ENCODE data around the gene CDH12. TPM values are rescaled to one million over a fixed set of nuclear protein-coding genes. Genes with fewer than 3 reads are reported as not detected.

CDH12 gene
- polyA plus RNA-seq, 1 experiment: not detected

DNA sequence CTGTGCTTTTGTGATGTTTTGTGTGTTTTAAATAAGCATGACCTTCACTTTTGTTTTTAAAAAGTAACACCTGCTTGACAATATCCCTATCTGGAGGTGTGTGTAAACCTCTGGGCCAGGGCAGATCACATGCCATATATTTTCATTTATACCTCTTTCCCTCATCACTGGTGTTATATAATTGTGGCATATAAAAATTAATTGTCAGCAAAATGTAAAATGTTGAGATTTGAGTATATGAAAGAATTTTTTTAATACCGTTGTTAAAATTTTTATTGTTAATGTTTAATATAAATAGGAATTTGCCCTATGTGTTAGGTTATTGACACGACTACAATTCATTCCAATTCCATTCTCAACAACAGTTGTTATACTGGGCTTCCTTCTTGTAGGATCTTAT, 6.5 kb downstream of the CDH12 start:
- no peak for DNase-seq (ENCODE audit: low read depth, low spot score)
- CTCF ChIA-PET: no interaction called here
- TF ChIP-seq, protein P1, sequence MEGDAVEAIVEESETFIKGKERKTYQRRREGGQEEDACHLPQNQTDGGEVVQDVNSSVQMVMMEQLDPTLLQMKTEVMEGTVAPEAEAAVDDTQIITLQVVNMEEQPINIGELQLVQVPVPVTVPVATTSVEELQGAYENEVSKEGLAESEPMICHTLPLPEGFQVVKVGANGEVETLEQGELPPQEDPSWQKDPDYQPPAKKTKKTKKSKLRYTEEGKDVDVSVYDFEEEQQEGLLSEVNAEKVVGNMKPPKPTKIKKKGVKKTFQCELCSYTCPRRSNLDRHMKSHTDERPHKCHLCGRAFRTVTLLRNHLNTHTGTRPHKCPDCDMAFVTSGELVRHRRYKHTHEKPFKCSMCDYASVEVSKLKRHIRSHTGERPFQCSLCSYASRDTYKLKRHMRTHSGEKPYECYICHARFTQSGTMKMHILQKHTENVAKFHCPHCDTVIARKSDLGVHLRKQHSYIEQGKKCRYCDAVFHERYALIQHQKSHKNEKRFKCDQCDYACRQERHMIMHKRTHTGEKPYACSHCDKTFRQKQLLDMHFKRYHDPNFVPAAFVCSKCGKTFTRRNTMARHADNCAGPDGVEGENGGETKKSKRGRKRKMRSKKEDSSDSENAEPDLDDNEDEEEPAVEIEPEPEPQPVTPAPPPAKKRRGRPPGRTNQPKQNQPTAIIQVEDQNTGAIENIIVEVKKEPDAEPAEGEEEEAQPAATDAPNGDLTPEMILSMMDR (IDR thresholded peaks at IDR 0.05; ENCODE audit: low read depth, low read length): no peak
- H3K4me3 ChIP-seq (ENCODE audit: low read depth, low read length): no peak overlapping the region
- no peaks in the 10 kb centered on the region for H3K27me3 ChIP-seq (ENCODE audit: control insufficient read depth, insufficient read depth, low read length)
- H3K9me3 ChIP-seq (ENCODE audit: control insufficient read depth, insufficient read depth, low read length): no peaks in the 10 kb centered on the region
- POLR2A ChIA-PET: no interaction called here
- H3K27ac ChIP-seq (ENCODE audit: low read depth, low read length): no peak overlapping the region

DNA sequence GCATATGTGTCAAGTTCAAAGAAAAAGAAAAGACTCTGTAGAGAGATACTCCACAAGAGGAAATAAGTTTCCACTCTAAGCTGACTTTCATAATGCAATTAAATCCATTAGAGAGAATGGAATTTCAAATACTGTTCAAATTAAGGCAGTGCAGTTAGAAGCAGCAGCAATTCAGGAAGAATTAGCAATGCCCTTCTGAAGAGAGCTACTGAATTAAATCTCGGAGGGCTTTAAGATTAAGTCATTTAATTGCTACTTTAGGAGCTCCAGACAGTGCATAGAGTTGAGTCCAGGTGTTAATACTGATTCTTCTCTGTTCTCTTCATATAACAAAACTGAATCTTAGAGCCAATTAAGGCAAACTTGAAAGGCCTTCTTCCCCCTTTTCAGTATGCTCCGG, 8.5 kb downstream of the CDH12 start:
- TF ChIP-seq, protein P1 (IDR thresholded peaks at IDR 0.05; ENCODE audit: low read depth, low read length): no peak
- Histone ChIP-seq H3K27ac (ENCODE audit: low read depth, low read length) (no peak overlapping the region), H3K27me3 (ENCODE audit: control insufficient read depth, insufficient read depth, low read length) (no peaks in the 10 kb centered on the region), H3K9me3 (ENCODE audit: control insufficient read depth, insufficient read depth, low read length) (no peaks in the 10 kb centered on the region), H3K4me3 (ENCODE audit: low read depth, low read length) (no peak overlapping the region)
- ChIA-PET POLR2A (no interaction called here), CTCF (no interaction called here)
- no peak for DNase-seq (ENCODE audit: low read depth, low spot score)

DNA sequence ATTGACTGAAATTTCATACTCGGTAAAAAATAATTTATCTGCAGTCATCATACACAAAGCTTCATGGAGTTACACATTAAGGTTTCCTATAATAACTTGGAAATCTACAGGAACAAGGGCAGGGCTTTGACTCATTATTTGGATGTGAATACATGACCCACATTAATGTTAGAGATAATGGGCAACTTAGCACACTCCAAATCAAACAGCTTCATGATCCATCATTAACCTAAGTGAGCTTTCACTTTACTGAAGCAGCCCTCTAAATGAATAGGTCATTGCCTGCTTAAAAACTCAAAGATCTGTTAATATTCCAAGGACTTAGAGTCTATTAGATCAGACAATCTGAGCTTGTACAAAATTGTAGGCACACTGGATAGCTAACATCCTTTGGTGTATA, 9.0 kb downstream of the CDH12 start:
- Histone ChIP-seq H3K9me3 (ENCODE audit: control insufficient read depth, insufficient read depth, low read length) (no peaks in the 10 kb centered on the region), H3K27ac (ENCODE audit: low read depth, low read length) (no peak overlapping the region), H3K27me3 (ENCODE audit: control insufficient read depth, insufficient read depth, low read length) (no peaks in the 10 kb centered on the region), H3K4me3 (ENCODE audit: low read depth, low read length) (no peak overlapping the region)
- ChIA-PET CTCF (no interaction called here), POLR2A (no interaction called here)
- DNase-seq (ENCODE audit: low read depth, low spot score): no peak
- TF ChIP-seq, protein P1 (IDR thresholded peaks at IDR 0.05; ENCODE audit: low read depth, low read length): no peak

DNA sequence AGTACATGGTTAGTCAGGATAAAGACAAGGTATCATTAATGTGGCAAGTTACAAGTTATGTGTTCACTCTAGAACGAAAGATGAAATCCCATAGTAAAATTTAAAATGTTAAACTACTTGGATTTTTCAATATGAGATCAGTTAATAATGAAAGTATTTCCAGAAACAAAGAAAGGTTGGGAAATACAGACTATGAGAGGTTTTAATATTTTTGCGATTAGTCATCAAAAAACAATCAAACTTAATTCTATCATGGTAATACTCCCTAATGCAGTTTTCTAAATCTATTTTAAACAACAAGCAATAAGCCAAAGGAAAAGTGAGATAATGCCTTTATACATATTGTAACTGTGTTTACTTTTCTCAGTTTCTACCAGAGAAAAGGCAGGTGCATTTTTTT, 10.6 kb downstream of the CDH12 start:
- H3K27me3 ChIP-seq (ENCODE audit: control insufficient read depth, insufficient read depth, low read length): no peaks in the 10 kb centered on the region
- POLR2A ChIA-PET: no interaction called here
- H3K4me3 ChIP-seq (ENCODE audit: low read depth, low read length): no peak overlapping the region
- H3K9me3 ChIP-seq (ENCODE audit: control insufficient read depth, insufficient read depth, low read length): no peaks in the 10 kb centered on the region
- no peak for DNase-seq (ENCODE audit: low read depth, low spot score)
- CTCF ChIA-PET: no interaction called here
- TF ChIP-seq, protein P1 (IDR thresholded peaks at IDR 0.05; ENCODE audit: low read depth, low read length): no peak
- H3K27ac ChIP-seq (ENCODE audit: low read depth, low read length): no peak overlapping the region

DNA sequence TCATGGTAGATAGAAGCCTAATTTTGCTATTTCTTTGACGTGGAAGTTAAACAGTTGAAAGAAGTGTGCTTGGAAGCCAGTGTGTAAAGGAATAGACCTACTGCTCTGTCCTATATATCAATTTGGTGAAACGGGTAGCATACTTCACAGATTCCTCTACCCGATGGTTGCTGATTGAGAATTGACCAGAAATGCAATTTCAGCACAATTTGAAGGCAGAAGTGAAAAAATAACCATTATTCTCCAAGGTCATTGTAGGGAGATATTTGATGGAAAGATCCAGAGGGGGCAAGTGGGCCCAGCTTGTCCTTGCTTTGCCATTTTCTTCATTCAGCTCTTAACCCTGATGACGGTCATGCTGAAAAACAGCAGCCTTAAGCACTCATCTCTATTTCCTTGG, 15.3 kb downstream of the CDH12 start:
- Histone ChIP-seq H3K27me3 (ENCODE audit: control insufficient read depth, insufficient read depth, low read length) (no peaks in the 10 kb centered on the region), H3K9me3 (ENCODE audit: control insufficient read depth, insufficient read depth, low read length) (no peaks in the 10 kb centered on the region), H3K4me3 (ENCODE audit: low read depth, low read length) (no peak overlapping the region), H3K27ac (ENCODE audit: low read depth, low read length) (no peak overlapping the region)
- TF ChIP-seq, protein P1 (IDR thresholded peaks at IDR 0.05; ENCODE audit: low read depth, low read length): no peak
- POLR2A ChIA-PET: no interaction called here
- CTCF ChIA-PET: no interaction called here
- no peak for DNase-seq (ENCODE audit: low read depth, low spot score)

All from AG04450 (cell line).